ENCODE measurements around the gene PUSL1.

PUSL1 gene

DNA sequence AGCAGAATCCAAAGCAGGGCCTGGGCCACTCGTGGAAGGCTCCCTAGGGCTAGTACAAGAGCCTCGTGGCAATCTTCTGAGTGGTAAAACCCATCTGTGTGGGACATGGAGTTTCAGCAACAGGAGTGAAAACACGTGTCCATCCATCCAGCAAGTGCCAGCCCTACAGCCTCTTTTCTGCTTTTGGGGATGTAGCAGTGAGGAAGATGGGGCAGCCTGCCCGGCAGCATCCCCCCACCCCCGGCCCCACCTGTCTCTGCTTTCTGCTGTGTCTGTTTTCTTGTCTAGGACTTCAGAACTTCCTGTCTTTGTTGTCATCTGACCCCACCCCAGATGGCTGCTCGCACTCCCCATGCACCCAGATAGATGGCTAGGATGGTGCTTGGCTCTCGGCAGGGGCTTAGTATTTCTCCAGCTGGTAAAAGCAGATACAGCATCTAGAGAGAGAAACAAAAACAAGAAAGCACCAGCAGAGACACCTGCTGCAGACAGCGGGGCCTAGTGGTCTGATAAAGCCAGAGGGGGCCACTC is 17.7 kb downstream of the PUSL1 start:
- no peak for DNase-seq

DNA sequence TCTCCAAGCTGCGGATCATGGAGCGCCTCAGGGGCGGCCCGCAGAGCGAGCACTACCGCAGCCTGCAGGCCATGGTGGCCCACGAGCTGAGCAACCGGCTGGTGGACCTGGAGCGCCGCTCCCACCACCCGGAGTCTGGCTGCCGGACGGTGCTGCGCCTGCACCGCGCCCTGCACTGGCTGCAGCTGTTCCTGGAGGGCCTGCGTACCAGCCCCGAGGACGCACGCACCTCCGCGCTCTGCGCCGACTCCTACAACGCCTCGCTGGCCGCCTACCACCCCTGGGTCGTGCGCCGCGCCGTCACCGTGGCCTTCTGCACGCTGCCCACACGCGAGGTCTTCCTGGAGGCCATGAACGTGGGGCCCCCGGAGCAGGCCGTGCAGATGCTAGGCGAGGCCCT is 18.9 kb downstream of the PUSL1 start:
- no peak for DNase-seq

DNA sequence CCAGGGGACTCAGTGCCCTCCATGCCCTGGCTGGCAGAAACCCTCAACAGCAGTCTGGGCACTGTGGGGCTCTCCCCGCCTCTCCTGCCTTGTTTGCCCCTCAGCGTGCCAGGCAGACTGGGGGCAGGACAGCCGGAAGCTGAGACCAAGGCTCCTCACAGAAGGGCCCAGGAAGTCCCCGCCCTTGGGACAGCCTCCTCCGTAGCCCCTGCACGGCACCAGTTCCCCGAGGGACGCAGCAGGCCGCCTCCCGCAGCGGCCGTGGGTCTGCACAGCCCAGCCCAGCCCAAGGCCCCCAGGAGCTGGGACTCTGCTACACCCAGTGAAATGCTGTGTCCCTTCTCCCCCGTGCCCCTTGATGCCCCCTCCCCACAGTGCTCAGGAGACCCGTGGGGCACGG is 19.9 kb downstream of the PUSL1 start:
- DNase-seq = no peak

GRCh38 chr1:1329304-1330210 is 21.2 kb downstream of the PUSL1 start:
- DNase-seq = no peak

DNA sequence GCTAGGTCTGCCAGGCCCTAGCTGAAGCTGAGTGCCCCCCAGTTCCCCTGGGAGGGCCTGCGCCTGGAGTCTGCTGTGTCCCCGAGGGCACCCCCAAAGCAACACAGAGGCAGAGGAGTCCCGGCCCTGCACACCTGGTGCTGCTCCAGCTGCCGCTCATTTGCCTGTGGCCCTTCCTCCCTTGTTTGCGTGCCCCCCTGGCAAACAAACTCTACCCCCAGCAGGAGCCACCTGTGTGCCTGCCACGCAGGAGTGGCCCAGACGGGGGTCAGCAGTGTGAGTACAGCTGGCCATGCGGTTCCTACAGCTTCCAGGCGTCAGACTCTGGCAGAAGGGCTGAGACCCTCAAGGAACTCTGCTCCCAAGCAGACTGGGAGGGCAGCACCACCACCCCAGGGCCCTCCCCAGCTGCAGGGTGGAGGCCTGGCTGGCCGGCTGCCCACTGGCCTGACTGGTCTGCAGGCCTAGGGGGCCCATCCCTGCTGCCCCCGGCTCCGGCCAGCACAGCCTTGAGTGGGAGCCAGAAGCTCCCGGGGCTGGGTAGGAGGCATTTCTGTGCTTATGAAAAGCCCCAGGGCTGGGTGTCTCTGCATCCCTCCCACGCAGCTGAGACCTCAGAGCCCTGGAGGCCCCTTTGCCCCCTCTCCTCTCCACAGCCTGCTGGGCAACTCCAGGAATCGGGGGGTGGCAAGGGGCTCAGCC is 22.1 kb downstream of the PUSL1 start:
- no peak for DNase-seq

- DNase-seq = no peak
Observed at GRCh38 chr1:1331068-1331965, 22.9 kb downstream of the PUSL1 start, which contains the start of gene TAS1R3. Gene TAS1R3 (plus strand): TSS chr1:1331280. CDS start chr1:1331346, 66 bp downstream.

DNA sequence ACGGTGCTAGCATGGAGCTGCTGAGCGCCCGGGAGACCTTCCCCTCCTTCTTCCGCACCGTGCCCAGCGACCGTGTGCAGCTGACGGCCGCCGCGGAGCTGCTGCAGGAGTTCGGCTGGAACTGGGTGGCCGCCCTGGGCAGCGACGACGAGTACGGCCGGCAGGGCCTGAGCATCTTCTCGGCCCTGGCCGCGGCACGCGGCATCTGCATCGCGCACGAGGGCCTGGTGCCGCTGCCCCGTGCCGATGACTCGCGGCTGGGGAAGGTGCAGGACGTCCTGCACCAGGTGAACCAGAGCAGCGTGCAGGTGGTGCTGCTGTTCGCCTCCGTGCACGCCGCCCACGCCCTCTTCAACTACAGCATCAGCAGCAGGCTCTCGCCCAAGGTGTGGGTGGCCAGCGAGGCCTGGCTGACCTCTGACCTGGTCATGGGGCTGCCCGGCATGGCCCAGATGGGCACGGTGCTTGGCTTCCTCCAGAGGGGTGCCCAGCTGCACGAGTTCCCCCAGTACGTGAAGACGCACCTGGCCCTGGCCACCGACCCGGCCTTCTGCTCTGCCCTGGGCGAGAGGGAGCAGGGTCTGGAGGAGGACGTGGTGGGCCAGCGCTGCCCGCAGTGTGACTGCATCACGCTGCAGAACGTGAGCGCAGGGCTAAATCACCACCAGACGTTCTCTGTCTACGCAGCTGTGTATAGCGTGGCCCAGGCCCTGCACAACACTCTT is 23.8 kb downstream of the PUSL1 start:
- DNase-seq = no peak

- DNase-seq = no peak
Observed at GRCh38 chr1:1332774-1333480, 24.5 kb downstream of the PUSL1 start.

GRCh38 chr1:1333551-1334241 is 25.3 kb downstream of the PUSL1 start:
- DNase-seq = no peak

GRCh38 chr1:1334835-1335234 is 26.4 kb downstream of the PUSL1 start:
- DNase-seq = no peak

- DNase-seq = no peak
Observed at GRCh38 chr1:1335283-1335682, 26.9 kb downstream of the PUSL1 start.

- DNase-seq = no peak
Observed at GRCh38 chr1:1335792-1336248, 27.4 kb downstream of the PUSL1 start.

DNA sequence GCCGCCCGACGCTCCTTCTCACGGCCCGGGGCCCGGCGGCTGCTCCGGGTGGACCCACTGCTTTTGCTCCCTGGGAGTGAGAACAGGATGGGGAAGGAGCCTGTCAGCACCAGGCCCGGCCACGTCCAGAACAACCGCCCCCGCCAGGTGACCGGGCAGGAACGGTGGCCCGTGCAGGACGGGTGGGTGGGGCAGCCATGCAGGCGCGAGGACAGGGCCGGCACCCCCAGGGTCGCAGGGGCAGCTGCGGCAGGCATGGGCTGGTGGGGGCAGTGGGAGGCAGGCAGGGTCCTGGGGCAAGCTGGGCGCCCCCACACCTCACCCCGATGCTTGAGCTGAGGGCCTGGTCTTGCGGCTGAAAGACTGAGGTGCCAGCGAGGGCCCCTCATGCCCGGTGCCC is 28.0 kb downstream of the PUSL1 start:
- DNase-seq = no peak

- DNase-seq = no peak
Observed at GRCh38 chr1:1336931-1337792, 28.8 kb downstream of the PUSL1 start.

DNA sequence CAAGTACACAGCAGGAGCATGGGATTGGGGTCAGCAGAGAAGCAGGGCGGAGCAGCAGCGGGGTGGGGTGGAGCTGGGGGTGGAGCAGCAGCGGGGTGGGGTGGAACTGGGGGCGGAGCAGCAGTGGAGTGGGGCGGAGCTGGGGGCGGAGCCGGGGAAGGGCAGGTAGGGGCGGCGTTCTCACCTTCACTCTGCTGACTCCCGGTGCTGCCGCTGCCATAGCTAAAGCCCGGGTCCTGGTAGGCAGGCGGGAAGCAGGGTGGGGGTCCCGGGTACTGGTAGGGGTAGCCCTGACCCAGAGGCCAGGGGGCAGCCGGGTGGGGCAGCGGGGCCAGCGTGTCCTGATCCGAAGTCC is 29.4 kb downstream of the PUSL1 start:
- DNase-seq = peak; percentile 39

DNA sequence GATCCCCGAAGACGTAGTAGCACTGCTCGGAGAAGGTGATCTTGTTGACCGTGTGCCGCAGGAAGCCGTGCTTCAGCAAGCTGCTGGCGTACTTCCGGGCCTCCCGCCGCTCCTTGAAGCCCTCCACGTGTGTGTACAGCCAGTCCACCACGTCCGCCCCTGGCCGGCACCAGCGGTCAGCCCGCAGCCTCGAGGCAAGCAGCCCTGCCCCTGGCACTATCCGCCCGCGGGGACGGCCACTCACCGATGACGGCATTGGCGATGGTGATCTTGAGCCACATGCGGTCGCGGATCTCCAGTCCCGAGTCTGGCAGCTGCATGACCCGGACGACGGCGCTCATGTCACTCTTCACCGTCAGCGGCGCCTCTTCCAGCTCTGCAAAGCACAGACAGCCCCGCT is 29.9 kb downstream of the PUSL1 start:
- DNase-seq = no peak

DNA sequence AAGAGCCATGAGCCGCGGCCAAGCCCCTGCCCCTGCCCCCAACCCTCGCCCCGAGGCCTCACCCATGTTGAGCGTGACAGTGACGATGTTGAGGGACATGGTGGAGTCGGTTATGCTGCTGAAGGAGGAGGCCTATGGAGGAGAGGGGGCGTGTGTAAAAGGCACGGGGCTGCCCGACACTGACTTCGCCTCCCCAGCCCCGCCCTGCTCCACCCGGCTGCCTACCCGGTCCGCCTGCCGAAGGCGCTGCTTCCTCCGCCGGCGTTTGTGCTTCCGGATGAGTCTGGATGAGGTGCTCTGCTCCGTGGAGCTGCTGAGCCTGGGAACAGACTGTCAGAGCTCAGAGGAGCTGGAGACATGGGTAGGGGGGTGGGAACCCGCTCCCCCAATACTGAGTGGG is 31.8 kb downstream of the PUSL1 start:
- no peak for DNase-seq

DNA sequence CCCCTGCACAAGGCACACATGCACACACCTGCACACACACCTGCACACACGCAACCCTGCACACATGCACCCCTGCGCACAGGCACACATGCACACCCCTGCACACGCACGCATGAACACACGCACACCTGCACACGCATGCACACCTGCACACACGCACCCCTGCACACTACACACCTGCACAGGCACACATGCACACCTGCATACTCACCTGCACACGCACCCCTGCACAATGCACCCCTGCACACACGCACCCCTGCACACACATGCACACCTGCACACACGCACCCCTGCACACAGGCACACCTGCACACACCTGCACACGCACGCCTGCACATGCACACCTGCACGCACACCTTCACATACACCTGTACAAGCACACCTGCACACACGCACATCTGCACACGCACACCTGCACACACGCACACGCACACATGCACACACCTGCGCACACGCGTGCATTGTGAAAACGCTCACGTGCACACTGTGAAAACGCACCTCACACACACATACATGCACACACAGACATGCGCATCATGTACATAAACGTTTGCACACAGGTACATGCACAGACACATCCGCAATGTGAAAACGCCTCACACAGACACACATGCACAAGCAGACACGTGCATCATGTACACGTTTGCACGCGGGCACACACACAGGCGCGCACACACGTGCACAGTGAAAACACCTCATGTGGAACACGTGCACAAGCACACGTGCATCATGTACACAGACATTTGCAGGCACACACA is 32.6 kb downstream of the PUSL1 start:
- DNase-seq = no peak

DNA sequence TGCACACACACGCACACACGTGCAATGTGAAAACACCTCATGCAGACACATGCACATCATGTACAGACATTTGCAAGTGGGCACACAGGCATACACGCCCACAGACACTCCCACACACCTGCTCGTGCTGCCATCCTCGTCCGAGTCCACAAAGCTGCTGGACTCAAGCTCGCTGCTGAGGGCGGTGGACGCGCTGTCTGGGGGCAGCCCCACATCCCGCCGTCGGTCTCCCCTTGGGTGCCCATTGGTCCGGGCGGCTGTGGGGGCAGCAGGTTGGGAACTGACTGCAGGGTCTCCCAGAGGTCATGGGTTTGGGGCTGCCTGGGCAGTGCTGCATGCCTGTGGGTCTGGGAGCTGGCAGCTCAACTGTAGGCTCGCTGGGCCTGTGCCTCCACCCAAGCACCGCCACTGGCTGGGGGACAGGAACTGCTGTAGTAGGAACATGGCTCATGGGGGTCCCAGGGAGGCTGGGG is 33.2 kb downstream of the PUSL1 start:
- DNase-seq = no peak
